ENCODE measurements around the gene PEPD.

Gene PEPD

GRCh38 chr19:33395561-33396550 is 125.7 kb downstream of the PEPD start:
- Mint-ChIP-seq H3K9me3 (no peaks in the 10 kb centered on the region), H3K27me3 (ENCODE audit: low read depth, poor library complexity) (peaks cover 3% of the 10 kb centered on the region), H3K4me3 (no peak overlapping the region), H3K27ac (peak overlapping the region; percentile 91), H3K4me1 (peaks cover 30% of the 10 kb centered on the region), H3K36me3 (ENCODE audit: low read depth) (no peaks in the 10 kb centered on the region)
- no peak for TF ChIP-seq CTCF (IDR thresholded peaks at IDR 0.05)
- DNase-seq, result no peak

GRCh38 chr19:33394723-33395560 is 126.6 kb downstream of the PEPD start:
- H3K27me3 Mint-ChIP-seq (ENCODE audit: low read depth, poor library complexity), result peaks cover 3% of the 10 kb centered on the region

DNA sequence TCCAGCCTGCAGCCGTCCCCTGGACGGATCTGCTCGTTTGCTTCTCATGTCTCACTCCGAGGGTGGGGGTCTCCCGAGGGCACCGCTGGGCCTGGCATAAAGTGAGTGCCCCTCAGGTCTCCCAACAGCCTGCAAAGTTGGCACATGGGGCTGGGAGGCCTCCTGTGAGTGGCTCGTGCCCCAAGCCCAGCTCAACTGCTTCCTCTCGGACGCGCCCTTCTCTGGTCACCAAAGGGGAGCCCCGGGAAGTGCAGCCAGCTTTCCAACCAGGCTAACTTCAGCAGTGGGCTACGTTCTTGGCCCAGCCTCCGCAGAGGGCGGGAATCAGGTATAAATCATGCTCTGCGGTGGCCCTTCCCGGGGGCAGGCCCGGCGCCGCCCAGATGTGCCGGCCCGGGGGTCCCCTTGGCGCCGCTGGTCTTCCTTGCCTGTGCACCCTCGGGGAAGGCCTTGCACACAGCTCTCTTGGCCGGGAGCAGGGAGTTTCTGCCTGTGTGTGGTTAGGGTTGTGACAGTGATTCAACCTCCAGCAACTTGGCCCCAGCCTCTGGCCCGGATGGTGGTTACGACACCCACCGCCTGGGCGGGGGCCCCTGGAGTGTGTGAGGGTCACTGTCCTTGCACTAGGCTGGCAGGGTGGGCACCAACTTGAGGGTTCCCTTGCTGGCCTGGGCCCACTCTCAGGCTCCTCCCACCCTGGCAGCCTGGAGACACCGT is 127.4 kb downstream of the PEPD start:
- Mint-ChIP-seq H3K4me3 (no peak overlapping the region), H3K27ac (peak overlapping the region; percentile 24), H3K4me1 (peaks cover 30% of the 10 kb centered on the region), H3K36me3 (ENCODE audit: low read depth) (no peaks in the 10 kb centered on the region), H3K27me3 (ENCODE audit: low read depth, poor library complexity) (peaks cover 3% of the 10 kb centered on the region), H3K9me3 (no peaks in the 10 kb centered on the region)
- TF ChIP-seq CTCF (IDR thresholded peaks at IDR 0.05), result no peak
- DNase-seq, result no peak

More at GRCh38 chr19:33394723-33395560, 126.6 kb downstream of the PEPD start:
- TF ChIP-seq CTCF (IDR thresholded peaks at IDR 0.05), result no peak
- Mint-ChIP-seq H3K9me3 (no peaks in the 10 kb centered on the region), H3K27ac (no peak overlapping the region), H3K4me3 (no peak overlapping the region), H3K4me1 (peaks cover 30% of the 10 kb centered on the region), H3K36me3 (ENCODE audit: low read depth) (no peaks in the 10 kb centered on the region)
- DNase-seq, result no peak

DNA sequence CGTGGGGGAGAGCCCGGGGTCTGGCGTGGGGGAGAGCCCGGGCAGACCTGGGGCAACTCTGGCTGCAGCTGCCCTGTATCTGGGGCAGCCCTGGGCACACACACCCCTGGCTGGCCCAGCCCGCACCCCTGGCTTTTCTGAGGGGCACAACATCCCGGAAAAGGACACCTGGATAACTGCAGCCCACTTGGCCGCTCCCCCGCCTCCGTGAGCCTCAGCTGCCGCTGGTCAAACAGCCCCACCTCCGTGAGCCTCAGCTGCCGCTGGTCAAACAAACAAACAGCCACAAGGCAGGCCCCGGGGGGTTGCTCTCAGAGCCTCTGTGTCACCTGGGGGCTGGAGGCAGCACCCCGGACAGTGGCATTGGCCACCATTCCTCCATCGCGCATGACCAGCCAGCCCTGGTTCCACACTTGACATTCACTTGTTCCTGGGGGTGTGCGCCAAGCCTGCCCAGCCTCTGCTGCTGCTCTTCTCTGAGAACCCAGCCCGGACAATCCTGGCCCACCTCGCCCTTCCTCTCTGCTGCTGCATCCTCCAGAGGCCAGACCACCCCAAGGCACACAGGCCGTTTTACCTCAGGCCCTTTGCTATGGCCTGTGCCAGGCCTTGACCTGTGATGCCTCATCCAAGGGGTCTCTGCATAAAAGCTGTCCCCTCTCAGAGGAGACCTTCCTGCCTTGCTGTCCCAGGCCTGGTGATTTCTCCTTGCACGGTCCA is 128.1 kb downstream of the PEPD start:
- H3K4me1 Mint-ChIP-seq, result peaks cover 34% of the 10 kb centered on the region
- no peak for TF ChIP-seq CTCF (IDR thresholded peaks at IDR 0.05)
- H3K27me3 Mint-ChIP-seq (ENCODE audit: low read depth, poor library complexity), result peaks cover 3% of the 10 kb centered on the region
- DNase-seq, result no peak
- no peaks in the 10 kb centered on the region for H3K9me3 Mint-ChIP-seq
- no peaks in the 10 kb centered on the region for H3K36me3 Mint-ChIP-seq (ENCODE audit: low read depth)
- no peak overlapping the region for H3K4me3 Mint-ChIP-seq
- H3K27ac Mint-ChIP-seq, result peak overlapping the region; percentile 24

Measured in nephron progenitor cell (in vitro differentiated cells).